ENCODE measurements around the gene ADIPOQ. TPM values are rescaled to one million over a fixed set of nuclear protein-coding genes. Genes with fewer than 3 reads are reported as not detected.
"Not testable (repeated sequence)": the region's sequence is repeated elsewhere in the genome, so short reads cannot be mapped to it uniquely, and the experiment has no call there.

The ADIPOQ gene
- total RNA-seq, 1 donor from 2014 or later, result not detected

DNA sequence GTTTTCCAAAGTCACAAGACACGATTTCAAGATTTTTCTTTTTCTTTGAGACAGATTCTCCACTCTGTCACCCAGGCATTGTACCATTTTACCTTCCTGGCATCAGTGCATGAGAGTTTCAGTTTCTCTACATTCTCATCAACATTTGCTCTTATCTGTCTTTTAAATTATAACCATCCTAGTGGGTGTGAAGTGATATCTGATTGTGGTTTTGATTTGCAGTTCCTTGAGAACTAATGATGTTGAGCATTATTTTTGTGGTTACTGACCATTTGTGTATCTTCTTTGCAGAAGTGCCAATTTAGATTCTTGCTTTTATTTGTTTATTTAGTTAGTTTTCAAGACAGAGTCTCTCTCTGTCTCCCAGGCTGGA, 41.2 kb downstream of the ADIPOQ start:
- intact Hi-C loops (cut with DNase I), result no loop called here
- no peak for TF ChIP-seq CTCF (IDR thresholded peaks at IDR 0.05)
- Histone ChIP-seq H3K36me3 (no peaks in the 10 kb centered on the region), H3K27ac (no peak overlapping the region), H3K4me1 (no peaks in the 10 kb centered on the region), H3K27me3 (ENCODE audit: low read depth) (no peaks in the 10 kb centered on the region), H3K4me3 (no peak overlapping the region), H3K9me3 (no peaks in the 10 kb centered on the region)
- DNase-seq (no peak), ATAC-seq (no peak)

DNA sequence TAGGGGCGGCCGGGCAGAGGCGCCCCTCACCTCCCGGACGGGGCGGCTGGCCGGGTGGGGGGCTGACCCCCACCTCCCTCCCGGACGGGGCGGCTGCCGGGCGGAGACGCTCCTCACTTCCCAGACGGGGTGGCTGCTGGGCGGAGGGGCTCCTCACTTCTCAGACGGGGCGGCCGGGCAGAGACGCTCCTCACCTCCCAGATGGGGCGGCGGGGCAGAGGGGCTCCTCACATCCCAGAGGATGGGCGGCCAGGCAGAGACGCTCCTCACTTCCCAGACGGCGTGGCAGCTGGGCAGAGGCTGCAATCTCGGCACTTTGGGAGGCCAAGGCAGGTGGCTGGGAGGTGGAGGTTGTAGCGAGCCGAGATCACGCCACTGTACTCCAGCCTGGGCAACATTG, 42.4 kb downstream of the ADIPOQ start:
- H3K27ac ChIP-seq; intact Hi-C loops (cut with DNase I); ATAC-seq; H3K27me3 ChIP-seq (ENCODE audit: low read depth); H3K36me3 ChIP-seq; DNase-seq; H3K4me1 ChIP-seq; H3K4me3 ChIP-seq; H3K9me3 ChIP-seq: not testable (repeated sequence)

GRCh38 chr3:186886202-186886981, 43.9 kb downstream of the ADIPOQ start:
- intact Hi-C loops (cut with DNase I), result no loop called here
- H3K27me3 ChIP-seq (ENCODE audit: low read depth), result no peaks in the 10 kb centered on the region
- H3K36me3 ChIP-seq, result no peaks in the 10 kb centered on the region
- no peaks in the 10 kb centered on the region for H3K9me3 ChIP-seq
- no peak overlapping the region for H3K27ac ChIP-seq
- DNase-seq (no peak), ATAC-seq (no peak)
- no peak overlapping the region for H3K4me3 ChIP-seq
- H3K4me1 ChIP-seq, result no peaks in the 10 kb centered on the region
- TF ChIP-seq CTCF (IDR thresholded peaks at IDR 0.05), result no peak

DNA sequence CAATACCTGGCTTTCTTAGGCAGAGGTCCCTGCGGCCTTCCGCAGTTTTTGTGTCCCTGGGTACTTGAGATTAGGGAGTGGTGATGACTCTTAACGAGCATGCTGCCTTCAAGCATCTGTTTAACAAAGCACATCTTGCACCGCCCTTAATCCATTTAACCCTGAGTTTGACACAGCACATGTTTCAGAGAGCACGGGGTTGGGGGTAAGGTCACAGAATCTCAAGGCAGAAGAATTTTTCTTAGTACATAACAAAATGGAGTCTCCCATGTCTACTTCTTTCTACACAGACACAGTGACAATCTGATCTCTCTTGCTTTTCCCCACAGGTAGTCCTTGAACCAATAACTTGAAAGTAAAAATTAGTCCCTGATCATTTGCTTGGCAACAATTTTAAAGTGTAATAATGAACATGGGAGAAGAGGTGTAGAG, 45.0 kb downstream of the ADIPOQ start:
- intact Hi-C loops (cut with DNase I); H3K4me1 ChIP-seq; H3K36me3 ChIP-seq; H3K9me3 ChIP-seq; ATAC-seq; H3K27ac ChIP-seq; DNase-seq; H3K27me3 ChIP-seq (ENCODE audit: low read depth); H3K4me3 ChIP-seq: not testable (repeated sequence)

DNA sequence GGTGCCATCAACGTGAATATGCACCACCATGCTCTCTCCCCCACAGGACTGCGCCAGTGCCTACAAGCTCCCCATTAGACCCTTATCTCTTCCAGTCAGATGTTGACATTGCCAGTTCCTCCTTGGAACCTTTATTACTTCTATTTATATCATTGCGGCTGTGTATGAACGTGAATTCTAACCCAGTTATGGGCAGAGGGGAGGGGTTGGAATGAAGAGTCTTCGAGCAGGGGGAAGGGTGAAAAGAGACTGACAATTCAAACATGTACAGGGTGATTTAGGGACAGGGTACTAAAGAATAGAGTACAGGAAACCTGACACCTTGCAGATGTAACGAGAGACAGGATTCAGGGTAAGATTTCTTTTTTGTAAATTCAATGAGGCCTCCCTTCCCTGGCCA, 46.1 kb downstream of the ADIPOQ start:
- no peak overlapping the region for H3K4me3 ChIP-seq
- no peaks in the 10 kb centered on the region for H3K9me3 ChIP-seq
- no peaks in the 10 kb centered on the region for H3K4me1 ChIP-seq
- no peak overlapping the region for H3K27ac ChIP-seq
- H3K27me3 ChIP-seq (ENCODE audit: low read depth), result no peaks in the 10 kb centered on the region
- intact Hi-C loops (cut with DNase I), result no loop called here
- no peak for DNase-seq
- H3K36me3 ChIP-seq, result no peaks in the 10 kb centered on the region
- ATAC-seq, result no peak
- TF ChIP-seq CTCF (IDR thresholded peaks at IDR 0.05), result no peak

- DNase-seq; ATAC-seq; H3K27me3 ChIP-seq (ENCODE audit: low read depth); H3K4me1 ChIP-seq; H3K36me3 ChIP-seq; H3K27ac ChIP-seq; intact Hi-C loops (cut with DNase I); H3K4me3 ChIP-seq; H3K9me3 ChIP-seq: not testable (repeated sequence)
These were observed 47.2 kb downstream of the ADIPOQ start for GRCh38 chr3:186889698-186890097.

DNA sequence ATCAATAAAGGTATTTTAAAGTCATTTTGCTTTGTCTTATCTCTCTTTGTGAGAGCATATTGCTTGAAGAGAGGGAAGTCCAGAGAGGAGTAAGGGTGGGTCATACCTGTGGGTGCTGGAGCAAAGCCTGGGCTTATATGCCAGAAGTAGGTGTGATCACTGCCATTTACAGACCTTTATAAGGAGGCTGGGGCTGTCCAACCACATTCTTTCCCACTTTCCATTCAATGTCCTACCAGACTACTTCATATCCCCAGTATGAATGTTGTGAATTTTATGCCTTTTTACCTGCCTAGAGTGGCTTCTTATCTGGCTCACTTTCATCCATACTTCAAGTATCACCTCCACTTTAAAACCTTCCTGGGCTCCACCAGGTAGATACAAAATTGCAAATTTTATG, 48.4 kb downstream of the ADIPOQ start:
- Histone ChIP-seq H3K27ac (no peak overlapping the region), H3K27me3 (ENCODE audit: low read depth) (no peaks in the 10 kb centered on the region), H3K9me3 (no peaks in the 10 kb centered on the region), H3K36me3 (no peaks in the 10 kb centered on the region), H3K4me3 (no peak overlapping the region), H3K4me1 (no peaks in the 10 kb centered on the region)
- no peak for TF ChIP-seq CTCF (IDR thresholded peaks at IDR 0.05)
- intact Hi-C loops (cut with DNase I), result no loop called here
- no peak for DNase-seq
- ATAC-seq, result peak in 1 of 2 donors; percentile 39

DNA sequence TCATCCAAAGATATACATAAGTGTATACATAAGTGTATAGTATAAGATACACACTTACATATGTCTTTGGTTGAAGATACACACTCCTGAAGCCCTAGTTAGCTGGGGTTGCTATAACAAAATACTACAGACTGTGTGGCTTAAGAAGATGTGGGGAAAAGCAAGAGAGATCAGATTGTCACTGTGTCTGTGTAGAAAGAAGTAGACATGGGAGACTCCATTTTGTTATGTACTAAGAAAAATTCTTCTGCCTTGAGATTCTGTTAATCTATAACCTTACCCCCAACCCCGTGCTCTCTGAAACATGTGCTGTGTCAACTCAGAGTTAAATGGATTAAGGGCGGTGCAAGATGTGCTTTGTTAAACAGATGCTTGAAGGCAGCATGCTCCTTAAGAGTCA, 50.6 kb downstream of the ADIPOQ start:
- H3K27ac ChIP-seq; H3K4me1 ChIP-seq; ATAC-seq; H3K4me3 ChIP-seq; DNase-seq; H3K9me3 ChIP-seq; H3K27me3 ChIP-seq (ENCODE audit: low read depth); H3K36me3 ChIP-seq; intact Hi-C loops (cut with DNase I): not testable (repeated sequence)
